ENCODE data around the gene CYBRD1. TPM values are rescaled to one million over a fixed set of nuclear protein-coding genes. Genes with fewer than 3 reads are reported as not detected.

The CYBRD1 gene
- total RNA-seq, 4 donors from 2014 or later: 50.7 to 124 (median 63.9) TPM

DNA sequence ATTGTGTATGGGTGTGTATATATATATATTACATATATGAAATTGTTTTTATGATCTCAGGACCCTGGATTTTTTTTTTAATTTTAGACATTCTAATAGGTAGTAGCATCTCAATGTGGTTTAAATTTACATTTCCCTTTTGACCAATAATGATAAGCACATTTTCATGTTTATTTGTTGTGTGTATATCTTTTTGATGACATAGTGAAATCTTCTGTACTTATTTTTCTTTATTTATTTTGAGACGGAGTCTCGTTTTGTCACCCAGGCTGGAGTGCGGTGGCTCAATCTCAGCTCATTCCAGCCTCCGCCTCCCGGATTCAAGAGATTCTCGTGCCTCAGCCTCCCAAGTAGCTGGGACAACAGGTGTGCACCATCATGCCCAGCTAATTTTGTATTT, 35.1 kb upstream of the CYBRD1 start:
- TF ChIP-seq POLR2AphosphoS5 (IDR thresholded peaks at IDR 0.05) (no peak), EP300 (IDR thresholded peaks at IDR 0.05; ENCODE audit: low read depth) (no peak), POLR2A (IDR thresholded peaks at IDR 0.05) (no peak)
- TF ChIP-seq, protein P1, sequence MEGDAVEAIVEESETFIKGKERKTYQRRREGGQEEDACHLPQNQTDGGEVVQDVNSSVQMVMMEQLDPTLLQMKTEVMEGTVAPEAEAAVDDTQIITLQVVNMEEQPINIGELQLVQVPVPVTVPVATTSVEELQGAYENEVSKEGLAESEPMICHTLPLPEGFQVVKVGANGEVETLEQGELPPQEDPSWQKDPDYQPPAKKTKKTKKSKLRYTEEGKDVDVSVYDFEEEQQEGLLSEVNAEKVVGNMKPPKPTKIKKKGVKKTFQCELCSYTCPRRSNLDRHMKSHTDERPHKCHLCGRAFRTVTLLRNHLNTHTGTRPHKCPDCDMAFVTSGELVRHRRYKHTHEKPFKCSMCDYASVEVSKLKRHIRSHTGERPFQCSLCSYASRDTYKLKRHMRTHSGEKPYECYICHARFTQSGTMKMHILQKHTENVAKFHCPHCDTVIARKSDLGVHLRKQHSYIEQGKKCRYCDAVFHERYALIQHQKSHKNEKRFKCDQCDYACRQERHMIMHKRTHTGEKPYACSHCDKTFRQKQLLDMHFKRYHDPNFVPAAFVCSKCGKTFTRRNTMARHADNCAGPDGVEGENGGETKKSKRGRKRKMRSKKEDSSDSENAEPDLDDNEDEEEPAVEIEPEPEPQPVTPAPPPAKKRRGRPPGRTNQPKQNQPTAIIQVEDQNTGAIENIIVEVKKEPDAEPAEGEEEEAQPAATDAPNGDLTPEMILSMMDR (IDR thresholded peaks at IDR 0.05): no peak
- intact Hi-C loops (cut with DNase I; ENCODE audit: low total_unique reads): no loop called here
- no peaks in the 10 kb centered on the region for H3K9me3 ChIP-seq
- DNase-seq: no peak
- peaks cover 0 to 14% (median 5%) of the 10 kb centered on the region in 4 donors for H3K4me1 ChIP-seq
- 96 to 100% methylated on average over 5 to 6 of the region's 6 CpGs for WGBS, 2 donors (ENCODE audit: low coverage in 1 of 2)
- no peaks in the 10 kb centered on the region for H3K27me3 ChIP-seq
- H3K4me3 ChIP-seq: no peak overlapping the region
- H3K27ac ChIP-seq: peak overlapping the region in 2 of 4 donors; percentile 26 to 31
- H3K36me3 ChIP-seq: no peaks in the 10 kb centered on the region
- in situ Hi-C loops (cut with MboI; ENCODE audit: low pct_ligation_motif_present in 1 of 4, low pct_unique_long_range_greater_than_20kb in 1 of 4, low sequenced_read_pairs in 3 of 4): no loop called here

DNA sequence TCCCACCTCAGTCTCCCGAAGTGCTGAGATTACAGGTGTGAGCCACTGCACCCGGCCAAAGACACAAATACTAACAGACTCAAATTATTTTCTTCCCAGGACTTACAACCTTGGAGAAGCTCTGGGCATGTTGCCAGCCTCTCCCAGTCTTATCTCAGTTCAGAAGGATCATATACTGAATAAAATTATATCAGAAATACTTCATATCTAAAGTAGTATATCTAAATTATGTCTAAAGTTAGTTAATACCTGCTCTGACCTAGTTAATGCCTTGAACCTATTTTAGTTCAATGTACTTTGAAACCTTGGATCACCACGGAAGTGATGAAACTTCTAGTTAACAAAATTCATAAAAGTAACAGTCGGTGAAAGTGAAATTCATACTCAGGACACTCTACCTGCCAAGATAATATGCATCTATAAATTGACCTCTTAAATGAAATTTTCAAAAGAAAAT, 34.4 kb upstream of the CYBRD1 start:
- peak overlapping the region in 3 of 4 donors; percentile 34 to 56 (median 54) for H3K27ac ChIP-seq
- H3K4me1 ChIP-seq: peaks cover 0 to 14% (median 4%) of the 10 kb centered on the region in 4 donors
- H3K4me3 ChIP-seq: no peak overlapping the region
- no peaks in the 10 kb centered on the region for H3K27me3 ChIP-seq
- peak; percentile 89 for DNase-seq
- intact Hi-C loops (cut with DNase I; ENCODE audit: low total_unique reads): no loop called here
- no peaks in the 10 kb centered on the region for H3K9me3 ChIP-seq
- no peaks in the 10 kb centered on the region for H3K36me3 ChIP-seq
- 60 to 63% methylated on average over 2 to 4 of the region's 4 CpGs for WGBS, 2 donors (ENCODE audit: low coverage in 1 of 2)
- in situ Hi-C loops (cut with MboI; ENCODE audit: low pct_ligation_motif_present in 1 of 4, low pct_unique_long_range_greater_than_20kb in 1 of 4, low sequenced_read_pairs in 3 of 4): no loop called here
- no peak for TF ChIP-seq EP300 (IDR thresholded peaks at IDR 0.05; ENCODE audit: low read depth)
- peak in 1 of 3 donors; percentile 9 for TF ChIP-seq POLR2AphosphoS5 (IDR thresholded peaks at IDR 0.05)
- TF ChIP-seq, protein P1 (IDR thresholded peaks at IDR 0.05): no peak

DNA sequence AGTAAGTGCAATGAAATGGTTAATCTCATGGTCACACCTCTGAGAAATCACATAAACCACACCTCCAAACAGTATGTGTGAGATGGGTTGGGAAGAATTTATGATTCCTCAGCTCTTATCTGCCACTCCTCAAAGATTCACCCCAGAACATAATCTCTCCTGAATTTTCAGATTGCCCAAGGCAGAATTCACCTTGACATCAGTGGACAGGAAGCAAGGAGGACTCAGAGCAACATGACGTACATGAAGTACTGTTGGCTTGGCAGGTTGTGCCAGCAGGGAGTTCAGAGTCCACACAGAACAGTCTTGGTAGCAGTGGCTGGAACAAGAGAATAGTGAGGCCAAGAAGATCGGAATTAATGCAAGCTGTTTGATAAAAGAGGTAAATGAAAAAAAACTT, 31.7 kb upstream of the CYBRD1 start:
- 56 to 88% methylated on average over 1 to 2 of the region's 2 CpGs for WGBS, 2 donors (ENCODE audit: low coverage in 1 of 2)
- in situ Hi-C loops (cut with MboI; ENCODE audit: low pct_ligation_motif_present in 1 of 4, low pct_unique_long_range_greater_than_20kb in 1 of 4, low sequenced_read_pairs in 3 of 4): no loop called here
- peak; percentile 71 for DNase-seq

DNA sequence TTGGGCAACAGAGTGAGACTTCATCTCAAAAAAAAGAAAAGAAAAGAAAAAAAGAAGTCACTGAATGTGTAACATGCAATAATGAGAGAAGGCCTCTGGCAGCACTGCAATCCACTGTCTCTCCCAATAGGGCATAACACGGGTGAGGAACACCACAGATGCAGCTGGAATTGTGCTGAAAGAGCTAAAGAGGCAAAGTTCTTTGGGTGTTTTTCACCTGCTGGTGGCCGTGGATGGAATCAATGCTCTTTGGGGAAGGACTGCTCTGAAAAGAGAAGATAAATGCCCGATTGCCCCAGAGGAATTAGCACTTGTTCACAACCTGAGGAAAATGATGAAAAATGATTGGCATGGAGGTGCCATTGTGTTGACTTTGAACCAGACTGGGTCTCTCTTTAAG, 31.0 kb upstream of the CYBRD1 start:
- 73 to 87% methylated on average over 2 to 3 of the region's 3 CpGs for whole genome bisulfite sequencing, 2 donors (ENCODE audit: low coverage in 1 of 2)
- H3K4me1 ChIP-seq: peaks cover 0 to 14% (median 6%) of the 10 kb centered on the region in 4 donors
- in situ Hi-C loops (cut with MboI; ENCODE audit: low pct_ligation_motif_present in 1 of 4, low pct_unique_long_range_greater_than_20kb in 1 of 4, low sequenced_read_pairs in 3 of 4): no loop called here

More for the DNA sequence above, 31.7 kb upstream of the CYBRD1 start:
- TF ChIP-seq POLR2AphosphoS5 (IDR thresholded peaks at IDR 0.05): peak in 1 of 3 donors; percentile 65
- no peak for TF ChIP-seq EP300 (IDR thresholded peaks at IDR 0.05; ENCODE audit: low read depth)
- TF ChIP-seq POLR2A (IDR thresholded peaks at IDR 0.05): no peak
- TF ChIP-seq, protein P1 (IDR thresholded peaks at IDR 0.05): no peak
- no peaks in the 10 kb centered on the region for H3K9me3 ChIP-seq
- peaks cover 0 to 14% (median 6%) of the 10 kb centered on the region in 4 donors for H3K4me1 ChIP-seq
- no peaks in the 10 kb centered on the region for H3K27me3 ChIP-seq
- no peak overlapping the region for H3K4me3 ChIP-seq
- peak overlapping the region in 3 of 4 donors; percentile 55 to 67 (median 65) for H3K27ac ChIP-seq
- intact Hi-C loops (cut with DNase I; ENCODE audit: low total_unique reads): no loop called here
- no peaks in the 10 kb centered on the region for H3K36me3 ChIP-seq

More for the DNA sequence above, 31.0 kb upstream of the CYBRD1 start:
- Histone ChIP-seq H3K27me3 (no peaks in the 10 kb centered on the region), H3K36me3 (no peaks in the 10 kb centered on the region), H3K9me3 (no peaks in the 10 kb centered on the region), H3K27ac (peak overlapping the region in 3 of 4 donors; percentile 31 to 67 (median 55)), H3K4me3 (no peak overlapping the region)
- intact Hi-C loops (cut with DNase I; ENCODE audit: low total_unique reads): no loop called here
- DNase-seq: no peak
- TF ChIP-seq, protein P1 (IDR thresholded peaks at IDR 0.05): no peak
- TF ChIP-seq POLR2AphosphoS5 (IDR thresholded peaks at IDR 0.05): no peak
- TF ChIP-seq POLR2A (IDR thresholded peaks at IDR 0.05): no peak
- TF ChIP-seq EP300 (IDR thresholded peaks at IDR 0.05; ENCODE audit: low read depth): no peak

All from transverse colon (tissue), 4 donors.